Mesenchymal stem cell (in vitro differentiated cells and primary cell): Measurements from ENCODE around the gene LBH. TPM values are rescaled to one million over a fixed set of nuclear protein-coding genes. Genes with fewer than 3 reads are reported as not detected.

Experiments
- DNase-seq: peaks from one replicate; pipeline ENCODE4 v3.0.0-alpha.2; 2013
- H2AFZ ChIP-seq: one replicate; pipeline ENCODE4 v1.6.1; 2013; ENCODE audit warnings: low read depth, mild to moderate bottlenecking, control low read depth, inconsistent platforms, low read length, moderate library complexity
- H2AK5ac ChIP-seq: 2 replicates; pipeline ENCODE4 v1.6.1; 2013; ENCODE audit warnings: low read length, moderate library complexity, mild to moderate bottlenecking, inconsistent platforms; ENCODE audit not compliant: severe bottlenecking
- H2BK120ac ChIP-seq: one replicate; pipeline ENCODE4 v1.6.1; 2013; ENCODE audit warnings: low read depth, mild to moderate bottlenecking, inconsistent platforms, low read length, moderate library complexity
- H2BK12ac ChIP-seq, 2 experiments: one replicate each; pipeline ENCODE4 v1.6.1; 2013; ENCODE audit warnings: inconsistent platforms in 2 of 2, low read length in 2 of 2, mild to moderate bottlenecking in 2 of 2, moderate library complexity in 2 of 2, control low read depth in 1 of 2
- H2BK15ac ChIP-seq: one replicate; pipeline ENCODE4 v1.6.1; 2013; ENCODE audit warnings: mild to moderate bottlenecking, low read depth, inconsistent platforms; ENCODE audit not compliant: poor library complexity, severe bottlenecking
- H2BK5ac ChIP-seq: 2 replicates; pipeline ENCODE4 v1.6.1; 2013; ENCODE audit warnings: low read depth, mild to moderate bottlenecking, low read length, control low read depth, inconsistent platforms; ENCODE audit not compliant: poor library complexity, severe bottlenecking
- H3K14ac ChIP-seq, 2 experiments: one replicate each; pipeline ENCODE4 v1.6.1; 2013; ENCODE audit warnings: inconsistent platforms in 2 of 2, low read length in 2 of 2, control low read depth in 1 of 2, mild to moderate bottlenecking in 1 of 2, moderate library complexity in 1 of 2
- H3K18ac ChIP-seq, 2 experiments: one replicate each; pipeline ENCODE4 v1.6.1; 2013; ENCODE audit warnings: inconsistent platforms in 2 of 2, low read length in 2 of 2, control low read depth in 1 of 2, low read depth in 1 of 2, mild to moderate bottlenecking in 1 of 2
- H3K23ac ChIP-seq, 2 experiments: one replicate each; pipeline ENCODE4 v1.6.1; 2013; ENCODE audit warnings: inconsistent platforms in 2 of 2, low read length in 2 of 2, mild to moderate bottlenecking in 2 of 2, moderate library complexity in 2 of 2, control low read depth in 1 of 2
- H3K27ac ChIP-seq: 2 replicates; pipeline ENCODE4 v1.5.1; 2013; ENCODE audit warnings: mild to moderate bottlenecking, moderate library complexity, low read length, control low read depth, inconsistent platforms; ENCODE audit not compliant: poor library complexity, severe bottlenecking
- H3K27me3 ChIP-seq, 2 experiments: 2 replicates each; pipeline versions ENCODE4 v1.6.1 to v1.7.0; 2013; ENCODE audit warnings: low read length in 2 of 2, mild to moderate bottlenecking in 2 of 2, moderate library complexity in 2 of 2, control low read depth in 1 of 2, inconsistent platforms in 1 of 2; ENCODE audit not compliant: control insufficient read depth in 1 of 2, insufficient read depth in 1 of 2
- H3K36me3 ChIP-seq, 2 experiments: 2 replicates each; pipeline versions ENCODE4 v1.6.1 to v1.7.0; 2013; ENCODE audit warnings: low read length in 2 of 2, control low read depth in 1 of 2, inconsistent platforms in 1 of 2, low read depth in 1 of 2, mild to moderate bottlenecking in 1 of 2; ENCODE audit not compliant: insufficient read depth in 2 of 2, control insufficient read depth in 1 of 2
- H3K4ac ChIP-seq, 2 experiments: one replicate each; pipeline ENCODE4 v1.6.1; 2013; ENCODE audit warnings: inconsistent platforms in 2 of 2, low read length in 2 of 2, mild to moderate bottlenecking in 2 of 2, moderate library complexity in 2 of 2, control low read depth in 1 of 2, low read depth in 1 of 2
- H3K4me1 ChIP-seq: 2 replicates; pipeline ENCODE4 v1.6.1; 2013; ENCODE audit warnings: low read depth, low read length, control low read depth; ENCODE audit not compliant: control insufficient read depth, insufficient read depth
- H3K4me2 ChIP-seq: 2 replicates; pipeline ENCODE4 v1.6.1; 2013; ENCODE audit warnings: low read length, mild to moderate bottlenecking, inconsistent platforms; ENCODE audit not compliant: poor library complexity, severe bottlenecking
- H3K4me3 ChIP-seq, 2 experiments: 2 replicates each; pipeline versions ENCODE4 v1.5.1 to v1.7.0; 2013; ENCODE audit warnings: low read length in 2 of 2, mild to moderate bottlenecking in 2 of 2, control low read depth in 1 of 2, low read depth in 1 of 2; ENCODE audit not compliant: insufficient read depth in 1 of 2
- H3K79me1 ChIP-seq: replicated peaks from 2 replicates; pipeline ENCODE4 v1.6.1; 2013; ENCODE audit warnings: mild to moderate bottlenecking, control low read depth, low read length, inconsistent platforms; ENCODE audit not compliant: poor library complexity, severe bottlenecking
- H3K9ac ChIP-seq: 2 replicates; pipeline ENCODE4 v1.7.0; 2013; ENCODE audit warnings: mild to moderate bottlenecking, low read length, moderate library complexity
- H3K9me3 ChIP-seq: 2 replicates; pipeline ENCODE4 v1.7.0; 2013; ENCODE audit warnings: mild to moderate bottlenecking, low read length; ENCODE audit not compliant: control insufficient read depth
- H4K8ac ChIP-seq: one replicate; pipeline ENCODE4 v1.6.1; 2013; ENCODE audit warnings: inconsistent platforms, mild to moderate bottlenecking, low read length, moderate library complexity
- H4K91ac ChIP-seq: one replicate; pipeline ENCODE4 v1.6.1; 2013; ENCODE audit warnings: mild to moderate bottlenecking, low read length, inconsistent platforms
- WGBS: methylation state at CpG from one replicate; pipeline ENCODE4 v1.1.7; 2013; ENCODE audit warnings: mixed read lengths; 5-methylcytosine and 5-hydroxymethylcytosine counted together
- polyA plus RNA-seq, 2 experiments: library from polyadenylated mRNA; stranded (reverse); fragments of 200-250 nt; gene quantifications; one replicate each; pipeline ENCODE4 v1.2.3, GENCODE V29; 2013

Gene LBH
- polyA plus RNA-seq (2013, experiment 1 of 2): 76.4 TPM
- 77.4 TPM for polyA plus RNA-seq (2013, experiment 2 of 2)

DNA sequence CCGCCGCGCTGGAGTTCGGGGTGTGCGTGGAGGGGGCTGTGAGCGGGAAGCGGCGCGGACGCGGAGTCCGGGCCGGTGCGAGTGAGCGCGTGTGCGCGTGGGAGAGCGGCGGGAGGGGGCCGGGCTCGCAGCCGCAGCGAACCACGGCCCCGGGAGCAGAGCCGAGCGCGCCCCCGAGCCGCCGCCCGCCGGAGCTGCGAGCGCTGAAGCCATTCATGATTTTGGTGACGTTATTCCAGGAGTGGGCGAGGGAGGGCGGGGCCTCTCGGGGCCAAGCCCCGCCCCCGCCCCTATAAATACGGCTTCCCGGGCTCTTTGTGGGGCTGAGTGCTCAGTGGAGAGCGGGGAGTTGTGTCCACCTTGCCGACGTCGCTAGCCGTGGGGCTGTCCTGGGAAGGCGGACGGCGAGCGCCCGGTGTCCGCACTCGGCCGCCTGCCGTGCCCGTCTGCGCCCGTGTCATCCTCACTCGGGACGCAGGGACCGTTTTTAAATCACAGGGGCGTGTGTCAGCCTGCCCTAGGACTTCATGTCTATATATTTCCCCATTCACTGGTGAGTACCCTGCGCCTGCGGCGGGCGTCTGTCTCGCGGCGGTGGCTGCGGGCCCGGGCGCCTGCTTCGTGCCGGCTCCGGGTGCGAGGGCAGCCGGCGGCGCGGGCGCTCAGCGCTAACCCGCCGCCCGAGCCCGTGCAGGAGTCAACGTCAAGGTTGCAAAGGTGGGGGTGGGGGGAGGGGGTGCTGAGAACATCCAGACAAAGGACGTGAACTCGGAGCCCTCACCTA is at the start of gene LBH:
TSS of gene LBH (plus strand) at position 323 of the 784 bp plus-strand sequence. CDS start at position 528, 205 bp downstream.
- peak within 1 kb of the TSS in 1 of 2 experiments; percentile 97 for H3K14ac ChIP-seq
- H3K4me3 ChIP-seq: peak within 1 kb of the TSS; percentile 80 to 85
- H3K4me2 ChIP-seq: peak within 1 kb of the TSS; percentile 95
- DNase-seq: peak; percentile 93
- peak within 1 kb of the TSS; percentile 67 for H2AFZ ChIP-seq
- peaks cover 28% of the 10 kb centered on the region for H3K4me1 ChIP-seq
- peak within 1 kb of the TSS; percentile 87 for H4K91ac ChIP-seq
- WGBS: under 1% methylated on average over 45 of the region's 92 CpGs
- H2BK5ac ChIP-seq: peak within 1 kb of the TSS; percentile 63
- H3K9ac ChIP-seq: peak within 1 kb of the TSS; percentile 87
- H3K27me3 ChIP-seq: peaks cover 6 to 42% of the 10 kb centered on the region in 2 experiments
- H3K79me1 ChIP-seq: no peaks in the 10 kb centered on the region
- peak within 1 kb of the TSS in 1 of 2 experiments; percentile 96 for H3K23ac ChIP-seq
- peaks cover 7% of the 10 kb centered on the region for H3K9me3 ChIP-seq
- H4K8ac ChIP-seq: peak within 1 kb of the TSS; percentile 76
- no peak within 1 kb of the TSS for H2AK5ac ChIP-seq
- peak within 1 kb of the TSS; percentile 71 for H2BK120ac ChIP-seq
- peaks cover 8 to 11% of the 10 kb centered on the region in 2 experiments for H3K36me3 ChIP-seq
- H2BK15ac ChIP-seq: peak within 1 kb of the TSS; percentile 89
- no peak within 1 kb of the TSS for H3K27ac ChIP-seq
- peak within 1 kb of the TSS; percentile 82 to 93 for H3K18ac ChIP-seq
- peak within 1 kb of the TSS; percentile 51 to 63 for H3K4ac ChIP-seq
- peak within 1 kb of the TSS in 1 of 2 experiments; percentile 95 for H2BK12ac ChIP-seq

- WGBS: 91% methylated on average over 5 of the region's 5 CpGs
- DNase-seq: no peak
These were observed 47.3 kb upstream of the LBH start for GRCh38 chr2:30184035-30184434.

GRCh38 chr2:30185178-30185577 is 46.2 kb upstream of the LBH start:
- Histone ChIP-seq H4K8ac (no peak overlapping the region), H2AK5ac (no peak overlapping the region), H3K9me3 (peaks cover 2% of the 10 kb centered on the region), H3K23ac (no peak overlapping the region), H3K79me1 (no peaks in the 10 kb centered on the region), H3K4me3 (no peak overlapping the region), H3K18ac (no peak overlapping the region), H3K27ac (no peak overlapping the region), H2AFZ (no peak overlapping the region), H2BK15ac (no peak overlapping the region), H3K4ac (no peak overlapping the region), H3K4me2 (no peak overlapping the region), H4K91ac (no peak overlapping the region), H3K36me3 (no peaks in the 10 kb centered on the region), H2BK5ac (no peak overlapping the region), H3K4me1 (no peaks in the 10 kb centered on the region), H3K14ac (no peak overlapping the region), H3K9ac (no peak overlapping the region), H2BK120ac (no peak overlapping the region), H3K27me3 (peaks cover 2 to 17% of the 10 kb centered on the region in 2 experiments), H2BK12ac (no peak overlapping the region)
- DNase-seq: peak; percentile 62
- WGBS: 65% methylated on average over 4 of the region's 4 CpGs

More at GRCh38 chr2:30184035-30184434, 47.3 kb upstream of the LBH start:
- no peak overlapping the region for H3K4me2 ChIP-seq
- H3K14ac ChIP-seq: no peak overlapping the region
- H3K4me3 ChIP-seq: no peak overlapping the region
- no peak overlapping the region for H4K91ac ChIP-seq
- H3K27ac ChIP-seq: no peak overlapping the region
- no peak overlapping the region for H2BK5ac ChIP-seq
- H2BK12ac ChIP-seq: no peak overlapping the region
- H2BK15ac ChIP-seq: no peak overlapping the region
- H3K4me1 ChIP-seq: no peaks in the 10 kb centered on the region
- H3K36me3 ChIP-seq: no peaks in the 10 kb centered on the region
- H3K27me3 ChIP-seq: peaks cover 13 to 23% of the 10 kb centered on the region in 2 experiments
- H3K9me3 ChIP-seq: peaks cover 1% of the 10 kb centered on the region
- H3K23ac ChIP-seq: no peak overlapping the region
- no peak overlapping the region for H3K9ac ChIP-seq
- no peak overlapping the region for H2AK5ac ChIP-seq
- H4K8ac ChIP-seq: no peak overlapping the region
- no peak overlapping the region for H3K18ac ChIP-seq
- H2AFZ ChIP-seq: no peak overlapping the region
- H3K79me1 ChIP-seq: no peaks in the 10 kb centered on the region
- no peak overlapping the region for H3K4ac ChIP-seq
- no peak overlapping the region for H2BK120ac ChIP-seq

GRCh38 chr2:30188292-30188691 is 43.0 kb upstream of the LBH start:
- Histone ChIP-seq H4K91ac (no peak overlapping the region), H3K79me1 (no peaks in the 10 kb centered on the region), H3K18ac (no peak overlapping the region), H3K23ac (no peak overlapping the region), H4K8ac (no peak overlapping the region), H3K9me3 (peaks cover 2% of the 10 kb centered on the region), H2BK5ac (no peak overlapping the region), H3K4me3 (no peak overlapping the region), H2BK120ac (no peak overlapping the region), H3K27ac (no peak overlapping the region), H3K27me3 (peaks cover 0 to 22% of the 10 kb centered on the region in 2 experiments), H3K4me2 (no peak overlapping the region), H2AFZ (no peak overlapping the region), H3K9ac (no peak overlapping the region), H3K4ac (no peak overlapping the region), H3K14ac (no peak overlapping the region), H3K4me1 (peaks cover under 1% of the 10 kb centered on the region), H3K36me3 (no peaks in the 10 kb centered on the region), H2AK5ac (no peak overlapping the region), H2BK12ac (no peak overlapping the region), H2BK15ac (no peak overlapping the region)
- DNase-seq: no peak
- WGBS: 77% methylated on average over 1 of the region's 2 CpGs
